Measurements from ENCODE around the gene RAP1A. TPM values are rescaled to one million over a fixed set of nuclear protein-coding genes. Genes with fewer than 3 reads are reported as not detected.

RAP1A gene
- total RNA-seq, 2 experiments from 2014 or later: 219 to 221 TPM

- Mint-ChIP-seq H3K36me3 (ENCODE audit: low read depth) (peaks cover 76% of the 10 kb centered on the region), H3K27ac (no peak overlapping the region), H3K4me3 (no peak overlapping the region), H3K9me3 (no peaks in the 10 kb centered on the region), H3K4me1 (peaks cover 59% of the 10 kb centered on the region), H3K27me3 (no peaks in the 10 kb centered on the region)
- DNase-seq: no peak
- POLR2A ChIA-PET: no interaction called here
- CTCF ChIA-PET: interaction anchor here (4.5 to 5.0 kb wide), 2 partner anchors 8 to 198 kb away, joined by 19 to 28 read pairs; no protein-coding TSS in a partner anchor
These were observed 86.3 kb downstream of the RAP1A start for GRCh38 chr1:111705841-111706240.

- Mint-ChIP-seq H3K27ac (no peak overlapping the region), H3K27me3 (no peaks in the 10 kb centered on the region), H3K36me3 (ENCODE audit: low read depth) (peaks cover 72% of the 10 kb centered on the region), H3K9me3 (no peaks in the 10 kb centered on the region), H3K4me3 (no peak overlapping the region), H3K4me1 (peaks cover 51% of the 10 kb centered on the region)
- DNase-seq: no peak
- ChIA-PET POLR2A (no interaction called here), CTCF (interaction anchor here (0.9 kb wide), 1 partner anchor 8 kb away, joined by 3 read pairs; no protein-coding TSS in a partner anchor)
These were observed 87.3 kb downstream of the RAP1A start for GRCh38 chr1:111706921-111707320.

DNA sequence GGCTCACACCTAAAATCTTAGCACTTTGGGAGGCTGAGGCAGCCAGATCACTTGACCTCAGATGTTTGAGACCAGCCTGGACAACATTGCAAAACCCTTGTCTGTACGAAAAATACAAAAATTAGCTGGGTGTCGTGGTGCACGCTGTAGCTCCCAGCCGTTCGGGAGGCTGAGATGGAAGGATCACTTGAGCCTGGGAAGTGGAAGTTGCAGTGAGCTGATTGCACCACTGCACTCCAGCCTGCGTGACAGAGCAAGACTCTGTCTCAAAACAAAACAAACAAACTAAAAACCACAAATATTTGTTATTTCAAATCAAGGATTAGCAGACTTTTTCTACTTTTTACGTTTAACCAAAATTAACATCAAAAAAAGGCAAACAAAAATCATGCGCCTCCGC is 88.3 kb downstream of the RAP1A start:
- H3K4me1 Mint-ChIP-seq: peaks cover 48% of the 10 kb centered on the region
- H3K36me3 Mint-ChIP-seq (ENCODE audit: low read depth): peaks cover 63% of the 10 kb centered on the region
- POLR2A ChIA-PET: interaction anchor here (0.9 kb wide), 1 partner anchor 40 kb away, joined by 3 read pairs; no protein-coding TSS in a partner anchor

DNA sequence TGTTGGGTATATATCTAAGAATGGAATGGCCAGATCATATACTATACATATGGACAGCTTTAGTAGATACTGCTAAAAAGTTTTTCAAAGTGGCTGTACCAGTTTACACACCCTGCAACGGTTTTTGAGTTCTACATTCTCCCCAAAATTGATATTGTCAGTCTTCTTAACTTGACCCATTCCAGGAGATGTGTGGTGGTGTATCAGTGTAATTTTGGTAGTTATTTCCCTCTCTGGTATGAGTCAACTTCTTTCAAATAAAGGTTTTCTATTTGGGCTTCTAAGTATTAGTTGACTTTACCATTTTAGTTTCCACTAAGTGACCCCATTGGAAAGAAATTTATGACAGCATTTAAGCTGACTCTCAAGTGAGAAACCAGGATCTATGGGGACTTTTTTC is 90.4 kb downstream of the RAP1A start:
- ChIA-PET POLR2A (interaction anchor here (1.4 to 1.8 kb wide), 2 partner anchors 90 to 202 kb away, joined by 3 to 6 read pairs; no protein-coding TSS in a partner anchor), CTCF (interaction anchor here (1.4 to 7.4 kb wide), 2 partner anchors 37 to 201 kb away, joined by 3 to 62 read pairs; no protein-coding TSS in a partner anchor)
- peaks cover 48% of the 10 kb centered on the region for H3K4me1 Mint-ChIP-seq
- peaks cover 52% of the 10 kb centered on the region for H3K36me3 Mint-ChIP-seq (ENCODE audit: low read depth)
- no peaks in the 10 kb centered on the region for H3K27me3 Mint-ChIP-seq
- no peak for DNase-seq
- peak overlapping the region; percentile 2 for H3K27ac Mint-ChIP-seq
- H3K9me3 Mint-ChIP-seq: no peaks in the 10 kb centered on the region
- H3K4me3 Mint-ChIP-seq: no peak overlapping the region

More for the DNA sequence above, 88.3 kb downstream of the RAP1A start:
- no peak for DNase-seq
- CTCF ChIA-PET: interaction anchor here (1.1 kb wide), 1 partner anchor 200 kb away, joined by 4 read pairs; no protein-coding TSS in a partner anchor
- Mint-ChIP-seq H3K9me3 (no peaks in the 10 kb centered on the region), H3K27me3 (no peaks in the 10 kb centered on the region), H3K4me3 (peak overlapping the region; percentile 11), H3K27ac (peak overlapping the region; percentile 36)

DNA sequence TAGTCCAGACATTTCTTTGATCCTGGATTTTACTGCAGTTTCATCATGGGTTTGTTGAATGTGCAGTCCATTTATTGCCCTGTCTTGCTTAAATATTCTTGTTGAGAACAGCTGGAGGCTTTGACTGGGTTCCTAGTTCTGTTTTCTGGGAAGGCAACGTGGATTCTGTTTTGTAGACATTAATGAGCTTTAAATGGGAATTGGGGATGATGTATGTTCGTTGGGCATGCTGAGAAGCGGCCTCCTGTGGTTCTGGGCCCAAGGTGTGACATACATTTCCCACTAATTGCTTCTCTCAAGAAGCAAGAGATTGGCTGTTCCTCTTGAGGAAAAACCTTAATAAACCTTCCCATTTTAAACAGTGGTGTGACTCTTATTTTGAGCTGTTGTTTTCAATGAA is 96.7 kb downstream of the RAP1A start:
- Mint-ChIP-seq H3K36me3 (ENCODE audit: low read depth) (peaks cover 27% of the 10 kb centered on the region), H3K27me3 (no peaks in the 10 kb centered on the region), H3K27ac (no peak overlapping the region), H3K4me3 (no peak overlapping the region), H3K4me1 (peaks cover 22% of the 10 kb centered on the region), H3K9me3 (no peaks in the 10 kb centered on the region)
- ChIA-PET POLR2A (interaction anchor here (0.6 to 5.5 kb wide), 6 partner anchors 13 to 209 kb away, joined by 3 to 29 read pairs (median 4); partner anchors contain the start of gene INKA2), CTCF (interaction anchor here (0.7 to 7.4 kb wide), 7 partner anchors 12 to 289 kb away, joined by 3 to 63 read pairs (median 30); partner anchors contain the start of genes DDX20, INKA2 and OVGP1)
- no peak for DNase-seq

DNA sequence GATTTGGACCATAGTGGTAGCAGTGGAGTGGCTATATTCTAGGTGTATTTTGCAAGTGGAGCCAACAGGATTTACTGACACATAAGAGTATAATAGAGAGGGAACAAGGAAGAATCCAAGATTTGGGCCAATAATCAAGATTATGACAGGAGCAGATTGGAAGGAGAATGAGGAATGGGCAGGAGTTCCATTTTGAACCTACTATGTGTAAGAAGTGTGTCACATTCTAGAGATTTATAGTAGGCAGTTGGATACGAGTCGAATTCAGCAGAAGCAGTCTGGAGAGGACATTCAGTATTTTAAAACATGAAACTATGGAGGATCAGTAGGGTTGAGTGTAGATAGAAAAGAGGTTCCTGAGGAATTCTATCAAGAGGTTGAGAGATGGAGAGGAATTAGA is 97.9 kb downstream of the RAP1A start:
- POLR2A ChIA-PET: interaction anchor here (0.8 kb wide), 1 partner anchor 127 kb away, joined by 3 read pairs; no protein-coding TSS in a partner anchor
- no peaks in the 10 kb centered on the region for H3K27me3 Mint-ChIP-seq
- no peak overlapping the region for H3K4me3 Mint-ChIP-seq
- no peaks in the 10 kb centered on the region for H3K9me3 Mint-ChIP-seq
- CTCF ChIA-PET: interaction anchor here (1.2 to 7.4 kb wide), 4 partner anchors 21 to 209 kb away, joined by 3 to 63 read pairs (median 46); partner anchors contain the start of gene INKA2
- H3K36me3 Mint-ChIP-seq (ENCODE audit: low read depth): peaks cover 25% of the 10 kb centered on the region
- DNase-seq: no peak
- H3K27ac Mint-ChIP-seq: no peak overlapping the region
- peaks cover 22% of the 10 kb centered on the region for H3K4me1 Mint-ChIP-seq

GRCh38 chr1:111719135-111719534 is 99.5 kb downstream of the RAP1A start:
- POLR2A ChIA-PET: interaction anchor here (1.3 to 2.0 kb wide), 3 partner anchors 20 to 36 kb away, joined by 4 to 13 read pairs (median 5); partner anchors contain the start of gene INKA2
- Mint-ChIP-seq H3K27ac (no peak overlapping the region), H3K27me3 (no peaks in the 10 kb centered on the region), H3K9me3 (no peaks in the 10 kb centered on the region), H3K36me3 (ENCODE audit: low read depth) (peaks cover 22% of the 10 kb centered on the region), H3K4me3 (no peak overlapping the region), H3K4me1 (peaks cover 27% of the 10 kb centered on the region)
- CTCF ChIA-PET: no interaction called here
- no peak for DNase-seq

- Mint-ChIP-seq H3K27ac (no peak overlapping the region), H3K9me3 (no peaks in the 10 kb centered on the region), H3K4me3 (no peak overlapping the region), H3K27me3 (no peaks in the 10 kb centered on the region), H3K36me3 (ENCODE audit: low read depth) (peaks cover 20% of the 10 kb centered on the region), H3K4me1 (peaks cover 22% of the 10 kb centered on the region)
- ChIA-PET POLR2A (interaction anchor here (1.2 to 2.0 kb wide), 4 partner anchors 9 to 35 kb away, joined by 3 to 13 read pairs (median 4); partner anchors contain the start of gene INKA2), CTCF (no interaction called here)
- DNase-seq: no peak
These were observed 100.1 kb downstream of the RAP1A start for GRCh38 chr1:111719674-111720132.

- peaks cover 20% of the 10 kb centered on the region for H3K36me3 Mint-ChIP-seq (ENCODE audit: low read depth)
- ChIA-PET POLR2A (interaction anchor here (0.5 to 2.0 kb wide), 4 partner anchors 9 to 245 kb away, joined by 3 to 7 read pairs (median 4); no protein-coding TSS in a partner anchor), CTCF (interaction anchor here (1.0 kb wide), 1 partner anchor 212 kb away, joined by 3 read pairs; no protein-coding TSS in a partner anchor)
- no peak for DNase-seq
- H3K9me3 Mint-ChIP-seq: no peaks in the 10 kb centered on the region
- peaks cover 21% of the 10 kb centered on the region for H3K4me1 Mint-ChIP-seq
- H3K27me3 Mint-ChIP-seq: no peaks in the 10 kb centered on the region
- no peak overlapping the region for H3K4me3 Mint-ChIP-seq
- H3K27ac Mint-ChIP-seq: peak overlapping the region; percentile 7
These were observed 100.8 kb downstream of the RAP1A start for GRCh38 chr1:111720274-111720976.

DNA sequence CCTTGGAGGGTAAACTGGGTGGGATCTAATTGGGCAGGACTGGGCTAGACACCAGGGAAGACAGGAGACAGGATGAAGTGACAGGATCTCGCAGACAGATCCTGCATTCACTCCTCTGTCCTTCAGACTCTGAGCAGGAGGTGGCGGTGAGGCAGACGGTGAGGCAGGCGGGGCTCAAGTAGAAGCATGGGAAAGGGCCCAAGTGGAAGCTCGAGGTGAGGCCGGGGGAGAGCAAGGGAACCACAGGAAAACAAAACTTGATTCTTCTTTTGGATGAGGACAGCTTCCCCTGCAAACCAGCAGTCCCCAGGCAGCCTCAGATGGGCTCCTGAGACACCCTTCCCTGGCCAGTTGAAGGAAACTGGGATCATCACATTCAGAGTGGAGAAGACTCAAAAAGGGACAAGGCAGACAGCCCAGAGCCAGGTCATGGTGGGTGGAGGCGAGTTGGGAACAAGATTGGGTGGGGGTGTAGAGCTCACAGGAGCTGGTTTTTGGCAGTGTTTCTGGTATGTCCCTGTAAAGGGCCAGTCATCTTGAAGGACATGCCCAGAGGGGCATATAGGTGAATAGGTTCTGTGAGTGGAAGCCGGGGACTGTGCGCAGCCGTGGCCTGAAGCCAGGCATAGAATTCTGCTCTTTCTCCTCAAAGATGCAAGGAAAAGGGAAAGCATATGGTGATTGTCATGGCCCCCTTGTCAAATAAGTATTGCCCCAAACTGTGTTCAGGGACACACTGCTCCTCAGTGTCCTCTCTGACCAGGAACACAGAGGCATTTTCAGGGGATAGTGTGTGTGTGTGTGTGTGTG is 101.6 kb downstream of the RAP1A start:
- Mint-ChIP-seq H3K4me3 (no peak overlapping the region), H3K27ac (peak overlapping the region; percentile 7), H3K27me3 (no peaks in the 10 kb centered on the region), H3K36me3 (ENCODE audit: low read depth) (peaks cover 18% of the 10 kb centered on the region), H3K9me3 (no peaks in the 10 kb centered on the region), H3K4me1 (peaks cover 21% of the 10 kb centered on the region)
- CTCF ChIA-PET: interaction anchor here (1.0 kb wide), 1 partner anchor 213 kb away, joined by 3 read pairs; no protein-coding TSS in a partner anchor
- POLR2A ChIA-PET: interaction anchor here (0.5 to 2.0 kb wide), 4 partner anchors 8 to 246 kb away, joined by 3 to 7 read pairs (median 4); no protein-coding TSS in a partner anchor
- DNase-seq: no peak

- ChIA-PET POLR2A (interaction anchor here (1.1 kb wide), 1 partner anchor 13 kb away, joined by 3 read pairs; no protein-coding TSS in a partner anchor), CTCF (interaction anchor here (1.2 kb wide), 1 partner anchor 9 kb away, joined by 4 read pairs; no protein-coding TSS in a partner anchor)
- no peak for DNase-seq
- no peak overlapping the region for H3K27ac Mint-ChIP-seq
- no peaks in the 10 kb centered on the region for H3K36me3 Mint-ChIP-seq (ENCODE audit: low read depth)
- H3K9me3 Mint-ChIP-seq: no peaks in the 10 kb centered on the region
- H3K27me3 Mint-ChIP-seq: no peaks in the 10 kb centered on the region
- H3K4me3 Mint-ChIP-seq: no peak overlapping the region
- H3K4me1 Mint-ChIP-seq: peaks cover 17% of the 10 kb centered on the region
These were observed 103.7 kb downstream of the RAP1A start for GRCh38 chr1:111723091-111723806.

DNA sequence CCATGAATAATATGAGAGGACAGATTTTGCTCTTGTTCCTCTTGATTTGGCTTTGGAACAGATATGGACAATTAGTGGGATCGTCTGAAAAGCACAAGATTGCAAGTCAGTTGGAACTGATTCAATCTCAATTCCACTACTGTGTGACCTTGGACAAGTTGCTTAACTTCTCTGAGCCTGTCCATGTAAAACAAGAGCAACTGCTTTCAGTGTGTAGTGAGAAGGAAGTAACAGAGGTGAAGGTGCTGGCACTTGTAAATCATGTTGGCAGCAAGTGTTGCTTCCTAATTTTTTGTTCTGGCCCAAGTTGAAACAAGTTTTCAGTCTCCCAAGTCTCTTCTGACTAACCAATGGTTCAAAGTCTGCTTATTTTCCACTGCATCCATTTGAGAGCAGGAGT is 104.3 kb downstream of the RAP1A start:
- Mint-ChIP-seq H3K27ac (no peak overlapping the region), H3K27me3 (no peaks in the 10 kb centered on the region), H3K36me3 (ENCODE audit: low read depth) (no peaks in the 10 kb centered on the region), H3K4me3 (no peak overlapping the region), H3K9me3 (no peaks in the 10 kb centered on the region), H3K4me1 (peaks cover 17% of the 10 kb centered on the region)
- ChIA-PET POLR2A (no interaction called here), CTCF (interaction anchor here (1.2 kb wide), 1 partner anchor 9 kb away, joined by 4 read pairs; no protein-coding TSS in a partner anchor)
- no peak for DNase-seq

Data from activated CD4-positive, alpha-beta memory T cell treated with anti-CD3 and anti-CD28 coated beads, Interleukin-2, amount 10 ng/mL, durations not matched to agents 7 days and 5 days (primary cell).